Colonic mucosa (tissue), 4 donors: Measurements from ENCODE around the gene C14orf180. TPM values are rescaled to one million over a fixed set of nuclear protein-coding genes. Genes with fewer than 3 reads are reported as not detected.

Source experiments
- DNase-seq: peaks from one replicate; pipeline ENCODE4 v3.0.0-alpha.2; 2020
- H3K27ac ChIP-seq: fragments of 200-600 bp; one replicate; pipeline ENCODE4 v1.8.0; 2021
- H3K27me3 ChIP-seq: fragments of 200-600 bp; one replicate; pipeline ENCODE4 v1.8.0; 2021
- H3K36me3 ChIP-seq: fragments of 200-600 bp; one replicate; pipeline ENCODE4 v1.8.0; 2021
- H3K4me1 ChIP-seq: fragments of 200-600 bp; one replicate; pipeline ENCODE4 v1.8.0; 2021; ENCODE audit warnings: mild to moderate bottlenecking
- H3K4me3 ChIP-seq: fragments of 200-600 bp; one replicate; pipeline ENCODE4 v1.8.0; 2021
- H3K9ac ChIP-seq, 2 donors: one replicate each; pipeline ENCODE4 v1.7.0; 2013; ENCODE audit warnings: control low read depth in 2 of 2, low read depth in 2 of 2, low read length in 2 of 2
- H3K9me3 ChIP-seq: fragments of 200-600 bp; one replicate; pipeline ENCODE4 v1.8.0; 2021
- CTCF ChIP-seq: fragments of 200-600 bp; IDR thresholded peaks from one replicate; pipeline ENCODE4 v1.8.0; 2022; ENCODE audit warnings: antibody characterized with exemption, mild to moderate bottlenecking
- intact Hi-C: fragments of 100-400 bp; cut with DNase I; formaldehyde crosslinking; loops from one replicate; pipeline ENCODE4 v1.14.1; 2022
- total RNA-seq, 2 donors: library from RNA; stranded (reverse); fragmentation: NEBNext Ultra II Directional in 1 of 2; extraction: Animal tissue kit (Norgen Biotek cat#: 25700) in 1 of 2; gene quantifications; one replicate each; pipeline ENCODE4 v1.2.1, GENCODE V29; 2021
- donor health status: healthy.
- donor health status: DM: no; HTN: no; CAD: no.
- donor health status: DM: no; HTN: no; CAD: no.

C14orf180 gene
- total RNA-seq, 2 donors from 2014 or later, result 0.13 TPM; not detected in 1

DNA sequence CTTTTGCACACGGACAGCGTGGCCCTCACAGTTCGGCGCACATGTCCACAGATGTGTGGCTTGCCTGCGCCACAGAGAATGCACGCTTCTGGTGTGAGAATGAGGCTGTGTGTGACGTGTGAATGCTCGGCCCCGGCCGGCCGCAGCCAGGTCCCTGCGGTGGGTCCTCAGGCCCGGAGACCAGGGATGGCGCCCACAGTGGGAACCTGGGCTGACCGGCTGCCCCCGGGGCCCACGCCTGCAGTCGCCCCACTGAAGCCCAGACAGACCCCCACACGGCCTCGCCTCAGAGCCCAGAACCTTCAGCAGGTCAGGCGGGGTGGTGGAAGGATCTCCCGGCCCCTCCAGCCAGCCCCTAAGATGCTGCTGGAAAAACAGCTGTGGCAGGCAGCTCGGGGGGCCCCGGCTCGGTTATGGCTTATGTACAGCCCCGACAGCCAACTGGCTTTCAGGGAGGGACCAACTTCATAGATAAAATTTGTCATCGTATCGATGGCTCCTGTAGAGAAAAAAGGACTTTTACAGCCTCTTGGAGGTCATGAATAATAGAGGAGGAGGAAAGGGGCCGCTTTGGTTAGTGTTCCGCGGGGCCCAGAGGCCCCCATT, 4.5 kb upstream of the C14orf180 start:
- Histone ChIP-seq H3K27me3 (no peaks in the 10 kb centered on the region), H3K4me3 (no peak overlapping the region), H3K9ac (no peak overlapping the region), H3K9me3 (no peaks in the 10 kb centered on the region), H3K27ac (no peak overlapping the region), H3K4me1 (peaks cover 6% of the 10 kb centered on the region), H3K36me3 (no peaks in the 10 kb centered on the region)
- no peak for TF ChIP-seq CTCF
- intact Hi-C loops, result no loop called here
- no peak for DNase-seq

GRCh38 chr14:104576232-104576969, 3.2 kb upstream of the C14orf180 start:
- Histone ChIP-seq H3K27me3 (no peaks in the 10 kb centered on the region), H3K36me3 (no peaks in the 10 kb centered on the region), H3K9me3 (no peaks in the 10 kb centered on the region), H3K4me3 (no peak overlapping the region), H3K9ac (no peak overlapping the region), H3K4me1 (peaks cover 6% of the 10 kb centered on the region), H3K27ac (peak overlapping the region; percentile 47)
- peak; percentile 29 for DNase-seq
- intact Hi-C loops, result no loop called here
- TF ChIP-seq CTCF, result no peak

DNA sequence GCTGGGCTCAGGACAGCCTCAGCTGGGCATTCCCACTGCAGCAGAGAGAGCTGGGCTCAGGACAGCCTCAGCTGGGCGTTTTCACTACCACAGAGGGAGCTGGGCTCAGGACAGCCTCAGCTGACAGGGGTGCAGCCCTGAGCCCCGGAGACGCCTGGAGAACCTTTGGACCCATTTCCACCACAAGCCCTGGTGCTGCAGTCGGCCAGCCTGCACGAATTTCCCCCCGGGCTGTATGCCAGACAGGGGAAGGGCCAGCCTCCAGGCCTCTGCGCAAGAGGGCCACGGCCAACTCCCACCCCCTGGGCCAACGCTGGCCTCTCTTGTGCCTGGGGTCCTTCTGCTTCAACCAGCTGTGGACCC, 2.6 kb upstream of the C14orf180 start:
- no peaks in the 10 kb centered on the region for H3K9me3 ChIP-seq
- intact Hi-C loops, result no loop called here
- no peak overlapping the region for H3K4me3 ChIP-seq
- TF ChIP-seq CTCF, result no peak
- H3K27me3 ChIP-seq, result no peaks in the 10 kb centered on the region
- H3K36me3 ChIP-seq, result no peaks in the 10 kb centered on the region
- DNase-seq, result peak; percentile 69
- no peak overlapping the region for H3K9ac ChIP-seq
- peaks cover 6% of the 10 kb centered on the region for H3K4me1 ChIP-seq
- H3K27ac ChIP-seq, result peak overlapping the region; percentile 47

- intact Hi-C loops, result no loop called here
- H3K36me3 ChIP-seq, result no peaks in the 10 kb centered on the region
- H3K4me1 ChIP-seq, result peaks cover 6% of the 10 kb centered on the region
- no peak overlapping the region for H3K27ac ChIP-seq
- no peaks in the 10 kb centered on the region for H3K27me3 ChIP-seq
- no peak overlapping the region for H3K9ac ChIP-seq
- DNase-seq, result peak; percentile 48
- H3K4me3 ChIP-seq, result no peak overlapping the region
- no peak for TF ChIP-seq CTCF
- H3K9me3 ChIP-seq, result no peaks in the 10 kb centered on the region
Measured at GRCh38 chr14:104577426-104577825, 2.1 kb upstream of the C14orf180 start.

DNA sequence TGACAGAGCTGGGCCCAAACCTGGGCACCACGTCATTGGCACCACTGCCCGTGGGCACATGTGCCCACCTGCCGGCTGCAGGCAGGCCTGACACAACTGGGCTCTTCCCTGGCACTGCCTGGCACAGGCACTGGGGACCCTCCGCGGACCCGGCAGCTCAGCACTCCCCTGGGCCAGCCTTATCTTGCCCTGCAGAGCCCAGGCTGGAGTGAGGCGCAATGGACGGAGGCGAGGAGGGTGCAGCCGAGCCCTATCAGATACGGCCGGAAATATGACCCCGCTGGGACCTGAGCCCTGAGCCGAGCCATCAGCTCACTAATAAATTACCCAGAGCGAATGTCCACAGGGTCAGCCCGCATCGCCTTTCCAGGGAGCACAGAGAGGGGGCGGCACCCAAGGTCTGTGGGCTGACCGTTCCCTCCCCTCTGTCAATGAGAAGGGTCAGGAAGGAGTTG, 1.7 kb upstream of the C14orf180 start:
- peaks cover 6% of the 10 kb centered on the region for H3K4me1 ChIP-seq
- H3K9me3 ChIP-seq, result no peaks in the 10 kb centered on the region
- H3K9ac ChIP-seq, result peak overlapping the region in 1 of 2 donors; percentile 12
- H3K36me3 ChIP-seq, result no peaks in the 10 kb centered on the region
- no peak for TF ChIP-seq CTCF
- intact Hi-C loops, result no loop called here
- H3K27me3 ChIP-seq, result no peaks in the 10 kb centered on the region
- H3K4me3 ChIP-seq, result no peak overlapping the region
- no peak overlapping the region for H3K27ac ChIP-seq
- DNase-seq, result no peak
